Thyroid gland (tissue), 4 donors: ENCODE results near the gene HIVEP2.

Experiments used
- POLR2A ChIP-seq, 2 donors: fragments of 450-650 bp; IDR thresholded peaks; one replicate each; pipeline ENCODE4 v1.6.1; 2017; ENCODE audit warnings: antibody characterized with exemption in 2 of 2, mild to moderate bottlenecking in 2 of 2, moderate library complexity in 1 of 2
- TF ChIP-seq, protein P1 (sequence below), 6 experiments: fragments of 200-600 bp in 3 of 6; fragments of 450-650 bp in 3 of 6; sonication (generic) in 3 of 6; IDR thresholded peaks; one replicate each; pipeline ENCODE4 v1.5.1; 2016 to 2019; ENCODE audit warnings: antibody characterized with exemption in 6 of 6, mild to moderate bottlenecking in 2 of 6, inconsistent platforms in 1 of 6, moderate library complexity in 1 of 6

DNA sequence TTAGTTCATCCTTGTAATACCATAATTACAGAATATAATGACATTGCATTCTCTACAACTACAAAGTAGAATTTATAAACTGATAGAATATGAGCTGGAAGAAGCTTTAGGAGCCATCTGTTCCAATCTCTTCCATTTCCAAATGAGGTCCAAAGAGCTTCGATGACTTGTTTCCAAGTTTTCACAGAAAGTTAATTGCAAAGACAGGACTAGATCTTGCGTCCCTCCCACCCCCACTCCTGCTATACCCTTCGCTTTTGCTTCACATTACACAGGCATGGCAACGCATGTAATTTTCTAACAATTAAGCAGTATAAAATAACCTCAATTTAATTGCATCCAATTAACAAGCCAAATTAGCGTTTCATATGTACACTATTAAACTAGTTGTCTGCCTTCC is 7.0 kb downstream of the HIVEP2 start:
- TF ChIP-seq, protein P1, sequence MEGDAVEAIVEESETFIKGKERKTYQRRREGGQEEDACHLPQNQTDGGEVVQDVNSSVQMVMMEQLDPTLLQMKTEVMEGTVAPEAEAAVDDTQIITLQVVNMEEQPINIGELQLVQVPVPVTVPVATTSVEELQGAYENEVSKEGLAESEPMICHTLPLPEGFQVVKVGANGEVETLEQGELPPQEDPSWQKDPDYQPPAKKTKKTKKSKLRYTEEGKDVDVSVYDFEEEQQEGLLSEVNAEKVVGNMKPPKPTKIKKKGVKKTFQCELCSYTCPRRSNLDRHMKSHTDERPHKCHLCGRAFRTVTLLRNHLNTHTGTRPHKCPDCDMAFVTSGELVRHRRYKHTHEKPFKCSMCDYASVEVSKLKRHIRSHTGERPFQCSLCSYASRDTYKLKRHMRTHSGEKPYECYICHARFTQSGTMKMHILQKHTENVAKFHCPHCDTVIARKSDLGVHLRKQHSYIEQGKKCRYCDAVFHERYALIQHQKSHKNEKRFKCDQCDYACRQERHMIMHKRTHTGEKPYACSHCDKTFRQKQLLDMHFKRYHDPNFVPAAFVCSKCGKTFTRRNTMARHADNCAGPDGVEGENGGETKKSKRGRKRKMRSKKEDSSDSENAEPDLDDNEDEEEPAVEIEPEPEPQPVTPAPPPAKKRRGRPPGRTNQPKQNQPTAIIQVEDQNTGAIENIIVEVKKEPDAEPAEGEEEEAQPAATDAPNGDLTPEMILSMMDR (IDR thresholded peaks at IDR 0.05), result no peak
- no peak for TF ChIP-seq POLR2A (IDR thresholded peaks at IDR 0.05)
